Measurements from ENCODE around the gene STK24. TPM values are rescaled to one million over a fixed set of nuclear protein-coding genes. Genes with fewer than 3 reads are reported as not detected.

STK24 gene
- total RNA-seq, 1 donor from 2014 or later = 56.2 TPM

DNA sequence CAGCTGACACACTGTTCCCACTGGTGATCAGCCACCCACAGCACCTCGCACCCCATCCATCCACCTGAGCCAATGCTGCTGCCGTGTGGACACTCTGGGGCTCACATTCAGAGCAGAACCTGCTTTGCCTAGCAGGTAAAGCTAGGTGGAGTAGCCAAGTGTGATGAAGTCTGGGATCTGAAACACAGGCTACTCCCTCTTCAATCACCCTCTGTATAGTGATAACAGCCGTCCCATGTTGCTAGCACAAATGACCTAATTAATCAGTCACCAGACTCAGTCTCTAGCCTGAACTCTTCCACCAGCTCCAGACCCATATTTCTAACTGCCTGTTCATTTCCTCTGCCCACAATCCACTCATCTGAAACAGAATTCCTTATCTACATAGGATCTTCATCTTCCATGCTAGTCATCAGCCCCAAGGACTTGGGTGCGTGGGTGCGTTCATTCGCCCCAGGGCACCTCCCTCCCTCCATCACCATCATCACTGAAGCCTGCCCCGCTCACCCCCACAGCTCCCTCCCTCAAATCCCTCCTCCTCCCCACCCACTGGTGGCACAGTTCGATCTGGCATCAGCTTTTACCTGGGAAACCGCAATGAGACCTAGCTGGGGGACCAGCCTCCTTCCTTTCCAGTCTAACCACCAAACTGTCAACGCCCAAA is 19.8 kb downstream of the STK24 start:
- DNase-seq (ENCODE audit: low read depth, low spot score) = no peak

DNA sequence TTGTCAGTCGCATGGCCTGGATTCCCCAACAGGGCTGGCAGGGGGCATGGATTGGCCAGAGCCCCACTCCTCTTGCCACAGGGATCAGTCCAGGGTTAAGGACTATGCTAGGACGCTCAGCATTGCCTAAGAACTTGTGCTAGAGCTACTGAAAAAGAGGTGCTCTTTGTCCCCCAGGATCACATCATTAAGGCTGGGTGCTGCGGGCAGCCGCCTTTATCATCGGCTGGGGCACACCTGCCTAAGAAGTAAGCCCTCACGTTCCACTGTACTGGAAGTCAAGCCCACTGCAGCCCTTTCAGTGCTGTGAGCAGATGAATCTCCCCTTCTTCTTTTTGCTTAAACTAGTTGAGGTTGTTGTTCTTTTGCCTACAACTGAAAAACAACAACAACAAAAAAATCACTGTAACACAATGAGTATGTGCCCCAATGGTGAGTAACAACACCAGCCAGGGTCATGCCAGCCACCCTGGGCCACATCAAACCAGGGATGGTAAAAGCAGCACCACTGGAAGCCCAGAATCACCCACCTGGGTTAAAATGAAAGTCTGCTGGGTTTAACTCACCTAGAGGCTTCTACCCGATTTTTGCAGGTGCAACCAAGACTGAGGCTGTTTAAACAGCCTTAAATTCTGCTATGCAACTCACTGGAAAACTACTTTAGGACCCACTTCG is 20.6 kb downstream of the STK24 start:
- DNase-seq (ENCODE audit: low read depth, low spot score) = no peak

DNA sequence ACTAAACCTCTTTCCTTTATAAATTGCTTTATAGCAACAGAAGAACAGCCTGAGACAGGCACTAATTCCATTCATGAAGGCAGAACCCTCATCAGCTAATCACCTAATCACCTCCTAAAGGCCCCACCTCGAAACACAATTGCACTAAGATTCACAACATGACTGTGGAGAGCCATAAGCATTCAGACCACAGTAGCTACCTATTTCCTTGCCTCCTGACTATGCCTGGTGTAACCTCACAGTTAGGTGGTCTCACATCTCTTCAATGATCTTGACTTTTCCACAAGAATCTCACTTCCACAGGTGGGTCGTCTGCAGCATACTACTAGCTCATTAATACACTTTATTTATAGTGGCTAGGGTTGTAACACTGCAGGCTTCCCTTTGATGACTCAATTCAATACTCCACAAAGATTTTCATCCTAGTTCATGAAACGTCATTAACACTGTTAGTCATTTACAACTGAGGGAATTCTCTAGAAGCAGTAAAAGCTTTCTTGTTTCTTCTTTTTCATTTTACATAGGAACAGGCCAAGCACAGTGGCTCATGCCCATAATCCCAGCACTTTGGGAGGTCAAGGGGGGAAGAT is 27.1 kb downstream of the STK24 start:
- no peak for DNase-seq (ENCODE audit: low read depth, low spot score)

DNA sequence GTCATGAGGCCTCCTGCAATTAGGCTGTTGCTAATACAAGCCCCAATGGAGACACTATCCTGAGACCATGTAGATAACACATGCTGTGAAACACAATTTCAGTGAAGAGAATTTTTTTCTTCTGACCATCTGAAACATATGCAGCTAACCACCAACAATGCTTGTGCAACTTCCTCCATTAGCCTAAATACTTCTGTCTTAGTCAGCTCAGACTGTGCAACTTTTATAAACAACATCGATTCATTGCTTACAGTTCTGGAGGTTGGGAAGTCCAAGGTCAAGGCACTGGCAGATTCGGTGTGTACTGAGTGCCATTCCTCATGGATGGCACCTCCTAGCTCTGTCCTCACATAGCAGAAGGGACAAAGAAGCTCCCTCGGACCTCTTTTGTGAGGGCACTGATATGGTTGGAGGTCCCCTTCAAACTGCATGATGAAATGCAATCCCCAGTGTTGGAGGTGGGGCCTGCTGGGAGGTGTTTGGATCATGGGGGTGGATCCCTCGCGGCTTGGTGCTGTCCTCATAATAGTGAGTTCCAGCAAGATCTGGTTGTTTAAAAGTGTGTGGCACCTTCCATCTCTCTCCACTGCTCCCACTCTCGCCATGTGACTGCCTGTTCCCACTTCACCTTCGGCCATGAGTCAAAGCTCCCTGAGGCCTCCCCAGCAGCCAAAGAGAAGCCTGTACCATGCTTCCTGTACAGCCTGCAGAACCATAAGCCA is 27.7 kb downstream of the STK24 start:
- no peak for DNase-seq (ENCODE audit: low read depth, low spot score)

DNA sequence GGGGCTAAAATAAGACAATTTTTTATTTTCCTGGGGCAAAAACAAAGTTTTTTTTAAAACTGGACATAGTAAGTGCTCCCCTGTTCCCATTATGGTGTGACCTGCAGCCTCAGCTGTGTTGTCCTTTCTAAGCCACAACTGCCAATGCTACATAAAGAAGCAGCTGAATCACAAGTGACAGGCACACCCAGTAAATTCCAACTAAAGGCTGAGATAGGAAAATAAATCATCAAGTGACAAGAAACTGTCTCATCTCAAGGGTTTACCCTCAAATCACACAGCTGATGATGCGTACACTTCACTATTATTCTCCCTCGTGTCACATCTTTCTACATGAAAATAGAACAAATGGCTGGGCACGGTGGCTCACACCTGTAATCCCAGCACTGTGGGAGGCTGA is 28.7 kb downstream of the STK24 start:
- DNase-seq (ENCODE audit: low read depth, low spot score) = no peak

DNA sequence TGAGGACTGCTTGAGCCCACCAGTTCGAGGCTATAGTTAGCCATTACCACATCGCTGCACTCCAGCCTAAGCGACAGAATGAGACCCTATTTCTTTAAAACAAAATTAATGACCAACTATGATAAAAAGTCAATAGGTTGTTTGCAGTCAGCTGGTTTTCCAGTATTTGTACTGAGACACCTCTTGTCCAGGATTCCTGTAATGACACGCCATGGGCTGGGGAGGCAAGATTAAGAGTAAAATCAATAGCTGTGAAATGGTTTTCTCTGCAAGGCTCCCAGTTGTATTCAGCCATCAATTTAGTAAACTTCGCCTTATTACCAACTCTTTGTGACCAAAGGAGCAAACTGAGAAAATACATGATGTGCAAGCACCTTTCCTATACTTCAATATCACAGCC is 29.5 kb downstream of the STK24 start:
- no peak for DNase-seq (ENCODE audit: low read depth, low spot score)

DNA sequence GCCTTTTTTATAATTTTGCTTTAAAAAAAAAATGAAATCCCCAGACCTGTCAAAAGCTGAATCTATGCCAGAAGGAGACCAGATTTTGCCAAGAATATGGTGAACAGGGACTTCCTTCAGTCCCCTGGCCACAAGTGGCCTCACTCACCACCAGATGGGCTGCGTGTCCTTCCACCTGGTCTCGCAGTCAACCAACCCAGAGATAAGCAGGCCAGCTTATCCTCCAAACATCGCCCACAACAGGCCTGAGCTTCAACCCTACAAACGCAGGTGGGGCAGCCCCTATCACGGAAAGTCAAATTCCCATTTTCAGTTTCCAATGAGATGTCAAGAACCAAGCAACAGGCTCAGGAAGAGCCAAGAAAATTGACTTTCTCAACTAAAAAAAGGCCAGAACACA is 30.5 kb downstream of the STK24 start:
- no peak for DNase-seq (ENCODE audit: low read depth, low spot score)

DNA sequence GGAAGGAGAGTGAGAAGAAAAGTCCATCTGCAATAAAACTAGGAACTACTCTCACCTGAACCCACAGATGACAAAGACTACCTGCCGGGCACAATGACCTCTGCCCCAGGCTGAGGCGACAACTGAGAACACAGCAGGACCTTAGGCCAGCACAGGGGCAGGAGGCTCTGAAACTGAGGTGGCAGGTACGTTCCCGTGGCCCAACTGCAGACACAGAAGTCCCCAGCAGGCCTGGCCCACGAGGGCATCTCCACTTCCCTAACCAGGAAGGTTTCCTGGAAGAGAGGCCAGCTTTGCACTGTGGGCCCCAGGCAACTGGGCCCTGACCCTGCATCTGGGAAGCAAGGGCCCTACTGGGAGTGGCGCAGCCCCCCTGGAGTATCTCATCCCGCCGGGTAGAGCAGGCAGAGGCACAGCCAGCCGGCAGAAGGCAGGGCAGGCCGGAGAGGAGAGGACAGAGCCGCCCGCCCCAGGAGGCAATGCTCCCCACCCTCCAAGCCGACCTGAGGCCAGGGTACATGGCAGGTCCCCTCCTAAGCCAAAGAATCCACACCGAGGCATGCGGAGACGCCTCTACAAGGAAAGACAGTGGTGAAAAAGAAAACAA is 32.7 kb downstream of the STK24 start:
- no peak for DNase-seq (ENCODE audit: low read depth, low spot score)

DNA sequence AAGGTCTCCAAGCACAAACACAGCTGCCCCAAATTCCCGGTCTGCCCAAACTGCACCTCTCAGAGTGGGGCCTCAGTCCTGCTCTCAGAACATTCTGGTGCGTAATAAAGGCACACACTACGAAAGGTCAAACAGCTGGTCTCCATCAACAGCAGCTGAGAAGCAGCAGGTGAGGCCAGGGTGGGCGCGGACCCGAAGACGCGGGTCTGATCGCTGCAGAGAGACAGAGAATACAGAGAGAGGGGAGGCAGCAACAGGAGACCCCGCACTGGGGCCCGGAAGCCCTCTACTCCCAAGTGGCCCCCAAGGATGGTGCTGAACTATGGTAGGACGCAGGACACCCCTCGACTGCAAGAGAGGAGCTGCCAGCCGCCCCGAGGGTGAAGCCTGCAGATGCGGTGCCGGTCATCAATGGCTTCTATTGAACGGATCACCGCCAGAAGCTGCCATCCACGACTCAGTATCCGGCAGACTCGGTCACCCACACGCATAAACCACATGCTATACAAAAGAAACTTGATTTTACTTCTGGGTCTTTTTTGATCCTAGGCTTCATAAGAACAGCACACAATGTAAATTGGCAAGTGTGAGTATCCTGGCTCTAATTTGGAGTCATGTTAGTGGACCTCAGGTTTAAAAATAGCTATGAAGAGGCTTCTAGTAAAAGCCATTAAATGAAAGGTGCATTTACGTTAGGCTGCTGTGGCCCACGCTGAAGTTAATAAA is 33.4 kb downstream of the STK24 start:
- DNase-seq (ENCODE audit: low read depth, low spot score) = no peak

DNA sequence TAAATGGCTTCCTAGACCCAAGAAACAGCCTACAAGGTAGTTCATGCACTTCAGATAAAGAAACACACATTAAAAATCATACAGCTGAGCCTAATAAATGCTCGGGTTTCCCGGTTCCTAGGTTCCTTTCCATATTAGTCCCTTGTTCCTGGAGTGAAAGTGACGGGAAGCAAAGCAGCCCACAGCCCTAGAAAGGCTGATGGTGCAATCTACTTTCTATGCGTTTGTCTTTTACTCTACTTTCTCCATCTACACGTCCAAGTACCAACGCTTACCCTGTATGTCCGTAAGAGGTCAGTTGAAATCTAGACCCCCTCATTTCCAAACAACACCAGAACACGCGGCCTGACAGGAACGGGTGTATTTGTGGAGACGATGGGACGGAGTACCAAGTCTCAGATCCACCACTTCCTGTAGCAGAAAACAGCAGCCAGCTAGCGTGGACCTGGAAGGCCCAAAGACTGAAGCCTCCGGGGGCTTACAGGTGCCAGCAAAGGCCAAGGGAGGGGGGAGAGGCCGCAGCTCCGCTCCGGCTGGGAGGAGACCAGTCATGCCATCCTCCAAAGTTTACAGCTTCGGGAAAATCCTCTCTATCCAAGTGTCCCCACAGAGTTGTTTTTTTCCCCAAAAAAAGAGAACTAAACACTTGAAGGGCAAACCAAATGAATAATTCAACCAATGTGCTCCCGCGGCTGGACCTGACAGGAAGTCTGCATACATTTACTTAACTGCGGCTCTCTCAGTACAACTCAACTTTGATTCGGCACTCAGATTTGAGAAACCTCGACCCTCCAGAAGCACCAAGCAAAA is 34.1 kb downstream of the STK24 start:
- DNase-seq (ENCODE audit: low read depth, low spot score) = no peak

DNA sequence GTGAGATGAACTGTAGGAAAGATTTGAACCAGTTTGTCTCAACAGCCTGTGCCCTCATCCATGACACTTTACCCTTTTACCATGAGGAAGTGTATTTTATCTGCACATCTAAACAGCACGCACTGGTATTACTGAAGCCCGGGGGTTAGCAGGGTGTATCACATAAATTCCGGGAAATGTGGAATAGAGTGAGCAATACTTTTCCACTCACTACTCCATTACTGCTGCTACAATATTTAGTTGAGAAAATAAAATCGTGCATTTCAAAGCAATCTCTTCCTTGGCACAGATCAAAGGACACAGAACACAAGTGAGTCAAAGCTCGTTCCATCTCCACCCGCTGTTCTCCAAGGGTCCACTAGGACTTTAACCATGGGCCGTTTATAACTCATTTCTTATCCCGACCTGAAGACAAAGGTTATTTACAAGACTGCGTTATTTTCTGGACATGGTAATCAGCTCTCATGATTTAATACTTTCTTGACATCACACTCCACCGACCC is 35.2 kb downstream of the STK24 start:
- no peak for DNase-seq (ENCODE audit: low read depth, low spot score)

DNA sequence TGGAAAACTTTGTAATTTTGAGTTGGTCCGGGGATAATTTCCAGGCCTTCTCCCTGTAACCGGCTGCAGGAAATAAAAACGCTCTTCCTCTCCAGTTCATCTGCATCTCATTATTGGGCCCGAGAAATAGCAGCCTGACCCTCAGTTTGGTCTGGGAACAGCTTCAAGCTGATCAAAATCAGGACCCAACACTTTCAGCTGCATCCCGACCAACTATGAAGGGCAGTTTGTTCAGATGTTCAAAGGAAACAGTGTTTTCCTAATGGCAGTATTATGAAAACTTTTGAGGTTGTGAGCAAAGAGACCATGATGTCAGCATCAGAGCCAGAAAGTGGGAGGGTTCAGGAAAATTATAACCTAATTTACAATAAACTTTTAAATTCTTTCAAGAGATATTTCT is 35.7 kb downstream of the STK24 start:
- DNase-seq (ENCODE audit: low read depth, low spot score) = no peak

DNA sequence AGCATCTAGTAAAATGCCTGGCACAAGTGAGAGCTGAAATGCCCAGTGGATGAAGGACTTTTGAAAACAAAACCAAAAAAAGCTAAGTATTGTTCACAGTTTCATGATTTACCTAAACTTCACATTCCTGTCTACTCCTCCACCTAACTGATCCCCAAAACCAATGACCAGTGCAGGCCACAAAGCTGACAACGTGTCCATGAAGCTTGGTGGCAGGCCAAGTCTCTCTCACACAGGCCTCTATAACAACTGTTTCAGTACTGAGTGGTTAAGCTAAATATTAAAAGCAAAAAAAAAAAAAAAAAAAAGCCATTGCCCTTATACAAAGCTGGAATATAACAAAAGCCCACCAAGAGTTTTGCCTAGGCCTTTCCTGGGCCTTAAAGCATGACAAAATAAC is 36.4 kb downstream of the STK24 start:
- DNase-seq (ENCODE audit: low read depth, low spot score) = no peak

DNA sequence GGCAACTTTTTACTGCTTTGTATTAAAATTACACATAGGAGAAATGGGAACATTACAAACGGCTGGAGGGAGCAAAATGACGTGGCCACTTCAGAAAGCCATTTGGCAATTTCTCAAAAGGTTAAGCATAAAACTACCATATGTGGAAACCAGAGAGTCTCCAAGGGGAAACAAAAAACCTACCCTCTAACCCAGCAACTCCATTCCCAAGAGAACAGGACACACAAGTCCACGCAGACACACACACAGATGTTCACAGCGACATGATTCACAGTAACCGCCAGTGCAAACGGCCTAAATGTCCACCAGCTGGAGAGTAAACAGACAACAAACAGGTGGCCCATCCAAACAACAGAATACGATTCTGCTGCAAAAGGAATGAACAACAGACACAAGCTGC is 37.2 kb downstream of the STK24 start:
- DNase-seq (ENCODE audit: low read depth, low spot score) = no peak

DNA sequence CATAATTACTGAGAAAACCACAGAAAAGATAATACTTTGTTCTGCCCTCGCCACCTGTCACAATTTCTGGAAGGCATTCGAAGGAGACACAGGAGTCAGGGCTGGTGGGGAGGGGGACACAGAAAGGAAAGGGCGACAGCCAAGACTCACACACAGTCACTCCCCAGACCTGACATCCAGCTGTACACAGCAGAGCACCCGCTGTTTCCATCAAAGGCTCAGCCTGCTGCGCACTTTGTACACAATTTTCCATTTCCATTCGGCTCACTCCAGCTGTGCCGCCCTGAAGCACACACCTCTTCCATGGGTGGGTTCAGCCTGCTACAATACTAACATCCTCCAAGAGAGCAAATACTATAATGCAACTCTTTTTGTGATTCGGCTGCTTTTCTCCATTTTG is 38.0 kb downstream of the STK24 start:
- DNase-seq (ENCODE audit: low read depth, low spot score) = no peak

DNA sequence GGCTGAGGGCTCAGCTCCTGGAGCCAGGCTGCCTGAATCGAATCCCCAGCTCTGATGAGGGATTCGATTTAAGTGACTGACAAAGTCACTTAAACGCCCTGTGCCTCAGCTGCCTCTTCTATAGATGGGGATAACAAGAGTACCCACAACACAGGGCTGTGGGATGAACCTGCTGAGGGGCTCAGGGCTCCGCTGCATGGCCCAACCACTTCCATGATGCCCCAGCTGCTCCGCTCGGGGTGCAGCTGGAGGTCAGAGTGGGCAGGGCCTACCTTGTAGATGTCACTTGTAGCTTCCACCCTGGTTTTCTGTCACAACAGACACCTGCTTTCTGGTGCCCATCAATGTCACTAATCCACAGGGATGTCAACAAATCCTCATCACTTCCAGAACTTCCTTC is 39.2 kb downstream of the STK24 start:
- DNase-seq (ENCODE audit: low read depth, low spot score) = no peak

DNA sequence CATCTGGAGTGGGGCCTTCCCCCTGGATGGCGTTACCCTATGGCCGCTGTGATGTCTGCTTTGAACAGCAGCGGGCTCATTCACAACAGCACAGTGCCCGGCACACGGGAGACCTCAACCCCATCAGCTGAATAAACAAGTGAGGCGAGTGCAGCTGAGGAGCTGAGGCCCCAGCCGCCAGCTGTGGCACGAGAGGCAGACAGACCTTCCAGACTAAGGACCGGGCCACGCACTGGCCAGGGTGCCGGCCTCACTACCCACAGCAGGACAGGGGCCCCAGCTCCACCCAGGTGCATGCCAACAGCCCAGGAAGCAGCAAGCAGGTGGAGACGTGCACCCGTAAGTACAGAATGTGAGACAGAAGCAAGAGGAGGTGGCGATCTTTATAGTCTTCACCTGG is 39.6 kb downstream of the STK24 start:
- no peak for DNase-seq (ENCODE audit: low read depth, low spot score)

DNA sequence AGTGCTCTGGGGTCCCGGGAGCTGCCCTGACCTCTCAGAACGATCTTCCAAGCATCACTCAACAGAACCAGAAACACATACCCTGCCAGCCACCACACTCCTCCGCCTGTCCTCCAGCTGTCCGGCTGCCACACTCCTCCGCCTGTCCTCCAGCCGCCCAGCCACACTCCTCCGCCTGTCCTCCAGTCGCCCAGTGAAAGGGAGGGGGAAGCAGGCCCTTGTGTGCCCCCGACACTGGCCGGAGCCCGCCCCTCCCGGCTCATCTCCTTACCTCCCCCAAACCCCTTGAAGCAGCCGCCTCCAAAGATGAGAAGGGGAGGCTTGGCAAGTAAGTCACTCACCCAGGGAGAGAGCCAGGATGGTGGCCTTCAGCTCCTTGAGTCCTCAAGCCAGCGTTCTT is 40.2 kb downstream of the STK24 start:
- no peak for DNase-seq (ENCODE audit: low read depth, low spot score)

DNA sequence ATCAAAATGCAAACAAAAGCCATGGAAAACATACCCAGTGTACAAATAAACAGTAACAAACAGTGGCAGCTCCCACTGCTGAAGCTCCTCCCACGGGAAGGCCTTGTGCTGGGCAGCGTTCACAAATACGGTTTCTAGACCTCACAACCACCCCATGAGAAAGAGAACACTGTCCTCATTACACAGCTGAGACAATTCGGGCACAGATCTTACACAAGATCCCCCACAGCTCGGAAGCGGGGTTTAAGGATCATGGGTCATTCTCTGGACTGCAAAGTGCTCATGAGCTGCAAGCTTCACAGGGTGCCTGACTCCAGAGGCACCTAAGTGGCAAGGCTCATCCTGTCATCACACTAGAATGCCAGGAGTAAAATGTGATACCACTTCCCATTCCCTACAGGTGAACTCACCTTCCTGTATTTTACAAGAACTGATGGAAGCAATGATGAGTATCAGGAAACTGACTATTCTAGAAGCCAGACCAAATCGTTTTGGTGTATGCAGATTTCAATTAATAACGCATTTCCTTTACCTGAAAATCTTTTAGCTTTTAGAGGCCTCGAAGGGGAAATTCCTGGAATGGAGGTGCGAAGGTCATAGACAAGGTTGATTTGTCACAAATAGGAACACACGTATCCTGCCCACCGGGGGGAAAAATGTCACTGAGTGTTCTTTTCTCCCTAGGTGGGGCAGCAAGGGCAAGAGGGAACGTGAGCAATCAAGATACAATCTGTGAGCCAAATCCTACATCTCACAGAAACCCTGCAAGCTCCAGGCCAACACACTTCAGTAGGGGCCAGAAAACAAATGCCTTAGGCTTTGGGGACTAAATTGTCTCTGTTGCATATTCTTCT is 41.2 kb downstream of the STK24 start:
- no peak for DNase-seq (ENCODE audit: low read depth, low spot score)

All from pulmonary artery endothelial cell (primary cell).